Endothelial cell of umbilical vein (primary cell): Measurements from ENCODE around the gene PPAN. TPM values are rescaled to one million over a fixed set of nuclear protein-coding genes. Genes with fewer than 3 reads are reported as not detected.

ENCODE experiments used
- BruUV-seq: library from RNA; stranded (reverse); fragments of 400-500 nt; replicated peaks from 2 replicates; lab custom pipeline; 2021; lab: Mats Ljungman, UMichigan
- CTCF ChIA-PET: fragments of 300-600, 350-600 bp; sonication (Branson Sonifier 250); formaldehyde crosslinking; loops from one replicate; lab custom pipeline; 2021; ENCODE audit warnings: antibody characterized with exemption, inconsistent platforms; lab: Charles Lee
- POLR2A ChIA-PET: fragments of 300-600, 350-600 bp; sonication (Branson Sonifier 250); formaldehyde crosslinking; loops from one replicate; lab custom pipeline; 2021; ENCODE audit warnings: antibody characterized with exemption, inconsistent platforms; lab: Charles Lee
- DNase-seq: peaks from one replicate; pipeline ENCODE4 v3.0.0-alpha.2; 2011; ENCODE audit warnings: low read depth, low spot score
- FAIRE-seq: peaks from 2 replicates; lab custom pipeline; 2011; peaks lifted over from hg19 to GRCh38; lab: Jason Lieb, UNC
- H2AFZ ChIP-seq: 2 replicates; pipeline ENCODE4 v1.6.0; 2012; ENCODE audit warnings: low read depth, low read length, control low read depth, inconsistent platforms
- H3K27ac ChIP-seq: 2 replicates; pipeline ENCODE4 v1.5.1; 2011; ENCODE audit warnings: low read depth, mild to moderate bottlenecking, control low read depth, low read length, moderate library complexity; ENCODE audit not compliant: insufficient read depth
- H3K27me3 ChIP-seq, 2 experiments: 2 replicates each; pipeline versions ENCODE4 v1.6.0 to v1.6.1; 2011; ENCODE audit warnings: low read length in 2 of 2, mixed read lengths in 1 of 2; ENCODE audit not compliant: control insufficient read depth in 2 of 2, insufficient read depth in 2 of 2
- H3K36me3 ChIP-seq, 2 experiments: 2 replicates in 1 of 2; 3 replicates in 1 of 2; pipeline ENCODE4 v1.5.1; 2011; ENCODE audit warnings: low read length in 2 of 2, mild to moderate bottlenecking in 1 of 2, moderate library complexity in 1 of 2; ENCODE audit not compliant: control insufficient read depth in 2 of 2, insufficient read depth in 2 of 2; ENCODE audit errors: extremely low read depth in 1 of 2
- H3K4me1 ChIP-seq: 3 replicates; pipeline ENCODE4 v1.5.1; 2011; ENCODE audit warnings: mild to moderate bottlenecking, low read length; ENCODE audit not compliant: control insufficient read depth, insufficient read depth; ENCODE audit errors: extremely low read depth
- H3K4me2 ChIP-seq: 2 replicates; pipeline ENCODE4 v1.6.1; 2011; ENCODE audit warnings: low read length, control low read depth, mixed read lengths; ENCODE audit not compliant: insufficient read depth
- H3K4me3 ChIP-seq, 3 experiments: fragments of 200-600 bp in 1 of 3; sonication (generic), shearing (Covaris generic) in 1 of 3; replicated peaks in 1 of 3; 2 replicates each; pipeline ENCODE4 v1.5.1; 2011 to 2016; ENCODE audit warnings: control low read depth in 3 of 3, low read length in 3 of 3, mild to moderate bottlenecking in 2 of 3, inconsistent platforms in 1 of 3, low read depth in 1 of 3, moderate library complexity in 1 of 3; ENCODE audit not compliant: insufficient read depth in 1 of 3
- H3K79me2 ChIP-seq: 2 replicates; pipeline ENCODE4 v1.6.0; 2012; ENCODE audit warnings: low read length, inconsistent platforms; ENCODE audit not compliant: control insufficient read depth, insufficient read depth
- H3K9ac ChIP-seq: replicated peaks from 2 replicates; pipeline ENCODE3; 2011; ENCODE audit warnings: low read length, control low read depth; ENCODE audit not compliant: insufficient read depth; ENCODE audit errors: extremely low read depth
- H3K9me1 ChIP-seq: replicated peaks from 3 replicates; pipeline ENCODE4 v1.6.0; 2011; ENCODE audit warnings: mild to moderate bottlenecking, low read length; ENCODE audit not compliant: control insufficient read depth, insufficient read depth; ENCODE audit errors: extremely low read depth
- H3K9me3 ChIP-seq: replicated peaks from 2 replicates; pipeline ENCODE4 v1.5.1; 2012; ENCODE audit warnings: low read length, inconsistent platforms; ENCODE audit not compliant: control insufficient read depth, insufficient read depth
- H4K20me1 ChIP-seq: replicated peaks from 2 replicates; pipeline ENCODE3; 2011; ENCODE audit warnings: mild to moderate bottlenecking, low read length; ENCODE audit not compliant: control insufficient read depth, insufficient read depth; ENCODE audit errors: extremely low read depth
- EZH2 ChIP-seq: IDR thresholded peaks from 2 replicates; pipeline ENCODE4 v1.6.1; 2012; ENCODE audit warnings: borderline replicate concordance, low read depth, mild to moderate bottlenecking, moderate library complexity, low read length, inconsistent platforms; ENCODE audit not compliant: severe bottlenecking
- FOS ChIP-seq: IDR thresholded peaks from 2 replicates; pipeline ENCODE4 v1.6.1; 2011; ENCODE audit warnings: mild to moderate bottlenecking, low read length, moderate library complexity, borderline replicate concordance; ENCODE audit not compliant: insufficient read depth
- GATA2 ChIP-seq: IDR thresholded peaks from 2 replicates; pipeline ENCODE4 v1.7.0; 2011; ENCODE audit warnings: low read depth, mild to moderate bottlenecking, moderate library complexity, mixed read lengths, low read length; ENCODE audit not compliant: insufficient read length, insufficient read depth
- JUN ChIP-seq: IDR thresholded peaks from 2 replicates; pipeline ENCODE4 v1.6.1; 2011; ENCODE audit warnings: borderline replicate concordance, low read depth; ENCODE audit not compliant: insufficient read length, insufficient read depth
- MAX ChIP-seq: IDR thresholded peaks from 2 replicates; pipeline ENCODE4 v1.6.1; 2011; ENCODE audit not compliant: insufficient read depth, insufficient read length
- MYC ChIP-seq: IDR thresholded peaks from one replicate; pipeline ENCODE4 v1.6.1; 2011; ENCODE audit warnings: mild to moderate bottlenecking, low read depth, low read length
- POLR2A ChIP-seq: IDR thresholded peaks from 2 replicates; pipeline ENCODE4 v1.6.1; 2012; ENCODE audit warnings: low read depth, mild to moderate bottlenecking, control low read depth, low read length
- POLR2AphosphoS5 ChIP-seq: IDR thresholded peaks from 2 replicates; pipeline ENCODE4 v1.6.1; 2012; ENCODE audit warnings: low read depth, mild to moderate bottlenecking, control low read depth, low read length, moderate library complexity; ENCODE audit not compliant: insufficient read depth
- dilution Hi-C: fragments of 300-500 bp; cut with MboI; formaldehyde crosslinking; loops from one replicate; pipeline ENCODE4 v1.15.0; 2019; ENCODE audit warnings: low sequenced_read_pairs; ENCODE audit not compliant: extremely low pct_ligation_motif_present
- intact Hi-C: fragments of 100-400 bp; cut with micrococcal nuclease; formaldehyde crosslinking; loops from one replicate; pipeline ENCODE4 v1.10.0; 2022
- polyA plus RNA-seq, 4 experiments: library from polyadenylated mRNA; depleted of rRNA in 3 of 4; stranded (reverse) in 3 of 4; unstranded in 1 of 4; fragments of >200 nt; gene quantifications; 2 replicates each; pipeline versions ENCODE4 v1.2.1 to v1.2.3, GENCODE V29; 2011 to 2012; ENCODE audit warnings: missing spikeins in 1 of 4
- total RNA-seq: library from RNA; stranded (reverse); gene quantifications from 2 replicates; pipeline ENCODE4 v1.2.3, GENCODE V29; 2021
- TF ChIP-seq, protein P1 (sequence below), 2 donors: IDR thresholded peaks; 1 replicate in 1 of 2; 2 replicates in 1 of 2; pipeline ENCODE4 v1.5.1; 2011; ENCODE audit warnings: low read length in 2 of 2, mild to moderate bottlenecking in 2 of 2, moderate library complexity in 2 of 2, control low read depth in 1 of 2, inconsistent platforms in 1 of 2, low read depth in 1 of 2; ENCODE audit not compliant: insufficient read depth in 1 of 2; ENCODE audit errors: extremely low read depth in 1 of 2

PPAN gene
- total and polyA plus RNA-seq, 2 donors (not counting 3 experiments of a cell fraction or from before 2014, with no cell fraction given): 27.6 to 51.6 TPM

DNA sequence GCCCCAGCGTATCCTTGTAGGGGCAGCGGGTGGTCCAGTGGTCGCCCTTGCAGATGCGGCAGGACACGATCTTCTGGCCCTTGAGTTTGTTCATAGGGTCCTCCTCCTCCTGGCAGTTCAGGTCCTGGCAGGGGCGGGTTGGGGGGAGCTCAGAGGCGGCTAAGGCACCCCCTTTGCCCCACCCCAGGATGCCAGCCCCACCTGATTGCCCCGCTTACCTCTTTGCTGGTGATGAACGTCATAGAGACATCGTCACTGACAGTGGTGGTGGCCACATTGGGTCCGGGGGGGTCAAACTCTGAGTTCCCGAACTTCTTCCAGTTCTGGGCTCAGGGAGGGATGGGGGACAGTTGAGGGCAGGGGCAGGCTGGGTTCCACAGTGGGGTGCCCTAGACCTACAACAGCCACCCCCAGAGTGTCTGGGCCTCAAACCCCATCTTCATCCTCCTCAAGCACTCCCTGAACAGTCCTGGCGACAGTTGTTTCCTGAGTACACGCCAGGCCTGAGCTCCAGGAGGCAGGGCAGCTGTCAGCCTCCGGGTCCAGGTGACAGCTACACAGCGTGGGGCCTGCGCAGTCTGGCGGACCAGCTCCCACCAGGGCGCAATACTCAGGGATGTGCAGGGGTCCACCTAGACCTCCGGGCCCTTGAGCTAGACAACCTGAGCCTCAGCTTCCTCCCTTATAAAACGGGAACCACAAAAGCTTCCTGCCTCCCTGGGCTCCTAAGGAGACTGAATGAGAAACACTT is 10.9 kb downstream of the PPAN start:
- Histone ChIP-seq H3K9me3 (no peaks in the 10 kb centered on the region), H3K9me1 (no peaks in the 10 kb centered on the region), H3K4me2 (no peak overlapping the region), H4K20me1 (no peaks in the 10 kb centered on the region), H3K27ac (no peak overlapping the region), H3K27me3 (no peaks in the 10 kb centered on the region), H3K4me3 (no peak overlapping the region), H3K4me1 (peaks cover 11% of the 10 kb centered on the region), H3K36me3 (peaks cover 0 to 30% of the 10 kb centered on the region in 2 experiments), H3K79me2 (peaks cover 18% of the 10 kb centered on the region), H3K9ac (no peak overlapping the region), H2AFZ (no peak overlapping the region)
- FAIRE-seq (no peak), DNase-seq (no peak)
- intact Hi-C loops: no loop called here
- dilution Hi-C loops: no loop called here
- CTCF ChIA-PET: interaction anchor here (0.9 to 1.2 kb wide), 3 partner anchors 11 to 133 kb away, joined by 3 to 4 read pairs (median 4); partner anchors contain the start of gene PPAN
- no TSS peak for BruUV-seq
- TF ChIP-seq GATA2: no peak
- no peak for TF ChIP-seq EZH2
- TF ChIP-seq POLR2AphosphoS5: no peak
- no peak for TF ChIP-seq MAX
- no peak for TF ChIP-seq POLR2A
- TF ChIP-seq, protein P1, sequence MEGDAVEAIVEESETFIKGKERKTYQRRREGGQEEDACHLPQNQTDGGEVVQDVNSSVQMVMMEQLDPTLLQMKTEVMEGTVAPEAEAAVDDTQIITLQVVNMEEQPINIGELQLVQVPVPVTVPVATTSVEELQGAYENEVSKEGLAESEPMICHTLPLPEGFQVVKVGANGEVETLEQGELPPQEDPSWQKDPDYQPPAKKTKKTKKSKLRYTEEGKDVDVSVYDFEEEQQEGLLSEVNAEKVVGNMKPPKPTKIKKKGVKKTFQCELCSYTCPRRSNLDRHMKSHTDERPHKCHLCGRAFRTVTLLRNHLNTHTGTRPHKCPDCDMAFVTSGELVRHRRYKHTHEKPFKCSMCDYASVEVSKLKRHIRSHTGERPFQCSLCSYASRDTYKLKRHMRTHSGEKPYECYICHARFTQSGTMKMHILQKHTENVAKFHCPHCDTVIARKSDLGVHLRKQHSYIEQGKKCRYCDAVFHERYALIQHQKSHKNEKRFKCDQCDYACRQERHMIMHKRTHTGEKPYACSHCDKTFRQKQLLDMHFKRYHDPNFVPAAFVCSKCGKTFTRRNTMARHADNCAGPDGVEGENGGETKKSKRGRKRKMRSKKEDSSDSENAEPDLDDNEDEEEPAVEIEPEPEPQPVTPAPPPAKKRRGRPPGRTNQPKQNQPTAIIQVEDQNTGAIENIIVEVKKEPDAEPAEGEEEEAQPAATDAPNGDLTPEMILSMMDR (IDR thresholded peaks at IDR 0.05; ENCODE audit: extremely low read depth in 1 of 2, insufficient read depth in 1 of 2, low read depth in 1 of 2, low read length in 2 of 2): no peak
- no peak for TF ChIP-seq FOS
- no peak for TF ChIP-seq MYC
- no peak for TF ChIP-seq JUN
- POLR2A ChIA-PET: no interaction called here
